Lung (tissue), 12 donors: ENCODE data around the gene CDH4. TPM values are rescaled to one million over a fixed set of nuclear protein-coding genes. Genes with fewer than 3 reads are reported as not detected.

Experiments
- ATAC-seq: fragments of 200-7000 bp; cut with Tn5 transposase; one replicate; pipeline ENCODE4 v1.9.1; 2020; ENCODE audit warnings: moderate number of reproducible peaks; ENCODE audit not compliant: insufficient read depth, low FRiP score
- DNase-seq, 3 donors: peaks; one replicate each; pipeline ENCODE4 v3.0.0-alpha.2; 2013 to 2017
- H3K27ac ChIP-seq, 2 donors: one replicate each; pipeline ENCODE4 v1.5.1; 2013; ENCODE audit warnings: mild to moderate bottlenecking in 2 of 2, moderate library complexity in 2 of 2, control low read depth in 1 of 2, inconsistent platforms in 1 of 2, low read depth in 1 of 2, low read length in 1 of 2
- H3K27me3 ChIP-seq, 3 donors: one replicate each; pipeline ENCODE4 v1.5.1; 2013; ENCODE audit warnings: low read length in 2 of 3; ENCODE audit not compliant: control insufficient read depth in 3 of 3, insufficient read depth in 3 of 3
- H3K36me3 ChIP-seq, 4 donors: one replicate each; pipeline ENCODE4 v1.5.1; 2013; ENCODE audit warnings: low read length in 4 of 4, mild to moderate bottlenecking in 1 of 4, moderate library complexity in 1 of 4; ENCODE audit not compliant: control insufficient read depth in 4 of 4, insufficient read depth in 4 of 4
- H3K4me1 ChIP-seq, 5 donors: one replicate each; pipeline ENCODE4 v1.5.1; 2013; ENCODE audit warnings: low read length in 5 of 5, mild to moderate bottlenecking in 2 of 5, moderate library complexity in 1 of 5; ENCODE audit not compliant: control insufficient read depth in 5 of 5, insufficient read depth in 5 of 5
- H3K4me3 ChIP-seq: one replicate; pipeline ENCODE4 v1.5.1; 2013; ENCODE audit warnings: mild to moderate bottlenecking, control low read depth, moderate library complexity
- H3K9ac ChIP-seq, 2 donors: one replicate each; pipeline ENCODE4 v1.5.1; 2013; ENCODE audit warnings: low read length in 2 of 2, control low read depth in 1 of 2; ENCODE audit not compliant: insufficient read depth in 1 of 2
- H3K9me3 ChIP-seq, 4 donors: one replicate each; pipeline ENCODE4 v1.5.1; 2013; ENCODE audit warnings: low read length in 3 of 4, mild to moderate bottlenecking in 1 of 4, moderate library complexity in 1 of 4; ENCODE audit not compliant: control insufficient read depth in 4 of 4, insufficient read depth in 3 of 4
- WGBS, 2 donors: extraction: QIAGEN DNeasy Blood & Tissue Kit; methylation state at CpG; one replicate each; pipeline ENCODE4 v1.1.7; 2013; 5-methylcytosine and 5-hydroxymethylcytosine counted together
- polyA plus RNA-seq, 2 donors: library from polyadenylated mRNA; stranded (reverse); fragments of 200-250 nt; gene quantifications; one replicate each; pipeline ENCODE4 v1.2.1, GENCODE V29; 2013
- total RNA-seq, 2 donors: library from RNA; depleted of rRNA in 1 of 2; stranded (reverse); fragments of >200 nt in 1 of 2; gene quantifications; one replicate each; pipeline ENCODE4 v1.2.1, GENCODE V29; 2014 to 2021
- TF ChIP-seq, protein P1 (sequence below): IDR thresholded peaks from 2 replicates; pipeline ENCODE4 v1.5.1; 2012; ENCODE audit warnings: mild to moderate bottlenecking; ENCODE audit errors: control extremely low read depth, extremely low read depth
- donor health status: control.
- donor health status: control.
- donor health status: Bipolar disorder and iron deficiency.
- donor health status: healthy.
- donor health status: DM: yes; HTN: yes; CAD: no.

The CDH4 gene
- total and polyA plus RNA-seq, 4 donors = 0.10 to 2.1 (median 0.34) TPM

DNA sequence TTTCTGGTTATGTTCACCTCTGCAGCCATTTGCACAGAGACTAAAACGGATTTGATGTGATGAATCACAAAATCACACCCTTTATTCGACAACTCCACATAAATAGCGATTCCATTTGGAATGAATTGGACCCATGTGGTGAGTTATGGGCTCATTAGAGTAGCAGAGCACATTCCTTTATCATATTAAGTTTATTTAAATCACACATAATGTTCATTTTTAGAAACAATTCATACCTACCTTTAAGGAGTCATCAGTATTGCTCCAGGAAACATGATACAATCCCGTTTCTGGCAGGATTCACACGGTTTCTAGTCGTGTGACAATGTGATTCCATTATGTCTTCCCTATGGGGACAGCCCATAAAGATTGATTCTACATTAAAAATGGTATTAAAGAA, 303.5 kb downstream of the CDH4 start:
- DNase-seq (no peak), ATAC-seq (no peak)
- WGBS, 2 donors = 78 to 88% methylated on average over 6 of the region's 6 CpGs
- no peaks in the 10 kb centered on the region for H3K36me3 ChIP-seq
- peaks cover 0 to 2% (median 0%) of the 10 kb centered on the region in 4 donors for H3K9me3 ChIP-seq
- TF ChIP-seq, protein P1, sequence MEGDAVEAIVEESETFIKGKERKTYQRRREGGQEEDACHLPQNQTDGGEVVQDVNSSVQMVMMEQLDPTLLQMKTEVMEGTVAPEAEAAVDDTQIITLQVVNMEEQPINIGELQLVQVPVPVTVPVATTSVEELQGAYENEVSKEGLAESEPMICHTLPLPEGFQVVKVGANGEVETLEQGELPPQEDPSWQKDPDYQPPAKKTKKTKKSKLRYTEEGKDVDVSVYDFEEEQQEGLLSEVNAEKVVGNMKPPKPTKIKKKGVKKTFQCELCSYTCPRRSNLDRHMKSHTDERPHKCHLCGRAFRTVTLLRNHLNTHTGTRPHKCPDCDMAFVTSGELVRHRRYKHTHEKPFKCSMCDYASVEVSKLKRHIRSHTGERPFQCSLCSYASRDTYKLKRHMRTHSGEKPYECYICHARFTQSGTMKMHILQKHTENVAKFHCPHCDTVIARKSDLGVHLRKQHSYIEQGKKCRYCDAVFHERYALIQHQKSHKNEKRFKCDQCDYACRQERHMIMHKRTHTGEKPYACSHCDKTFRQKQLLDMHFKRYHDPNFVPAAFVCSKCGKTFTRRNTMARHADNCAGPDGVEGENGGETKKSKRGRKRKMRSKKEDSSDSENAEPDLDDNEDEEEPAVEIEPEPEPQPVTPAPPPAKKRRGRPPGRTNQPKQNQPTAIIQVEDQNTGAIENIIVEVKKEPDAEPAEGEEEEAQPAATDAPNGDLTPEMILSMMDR = no peak
- no peak overlapping the region for H3K27ac ChIP-seq
- H3K9ac ChIP-seq = no peak overlapping the region
- no peak overlapping the region for H3K4me3 ChIP-seq
- peaks cover 0 to 12% (median 0%) of the 10 kb centered on the region in 3 donors for H3K27me3 ChIP-seq
- no peaks in the 10 kb centered on the region for H3K4me1 ChIP-seq

DNA sequence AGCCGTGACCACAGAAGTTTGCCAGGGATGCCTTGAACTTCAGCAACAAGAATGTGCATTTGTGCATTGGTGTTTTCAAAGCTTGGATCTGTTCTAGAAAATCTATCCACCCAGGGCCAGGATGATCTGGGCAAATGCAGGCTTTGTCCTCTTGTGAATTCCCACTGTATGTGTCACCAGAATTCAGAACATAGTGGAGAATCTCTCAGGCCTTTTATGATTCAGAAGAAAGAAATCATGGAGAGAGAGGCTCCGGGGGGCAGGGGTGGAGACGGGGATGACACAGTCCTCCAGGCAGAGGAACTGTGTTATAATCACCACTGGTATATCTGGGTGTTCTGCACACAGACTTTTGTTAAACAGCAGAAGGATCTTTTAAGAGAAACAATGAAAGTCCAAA, 304.1 kb downstream of the CDH4 start:
- TF ChIP-seq, protein P1 = no peak
- no peak for ATAC-seq
- H3K27ac ChIP-seq = no peak overlapping the region
- H3K4me3 ChIP-seq = no peak overlapping the region
- no peak overlapping the region for H3K9ac ChIP-seq
- DNase-seq = no peak
- WGBS, 2 donors = 83 to 91% methylated on average over 3 of the region's 3 CpGs
- peaks cover 0 to 2% (median 0%) of the 10 kb centered on the region in 4 donors for H3K9me3 ChIP-seq
- H3K36me3 ChIP-seq = no peaks in the 10 kb centered on the region
- no peaks in the 10 kb centered on the region for H3K4me1 ChIP-seq
- H3K27me3 ChIP-seq = peaks cover 0 to 12% (median 0%) of the 10 kb centered on the region in 3 donors

DNA sequence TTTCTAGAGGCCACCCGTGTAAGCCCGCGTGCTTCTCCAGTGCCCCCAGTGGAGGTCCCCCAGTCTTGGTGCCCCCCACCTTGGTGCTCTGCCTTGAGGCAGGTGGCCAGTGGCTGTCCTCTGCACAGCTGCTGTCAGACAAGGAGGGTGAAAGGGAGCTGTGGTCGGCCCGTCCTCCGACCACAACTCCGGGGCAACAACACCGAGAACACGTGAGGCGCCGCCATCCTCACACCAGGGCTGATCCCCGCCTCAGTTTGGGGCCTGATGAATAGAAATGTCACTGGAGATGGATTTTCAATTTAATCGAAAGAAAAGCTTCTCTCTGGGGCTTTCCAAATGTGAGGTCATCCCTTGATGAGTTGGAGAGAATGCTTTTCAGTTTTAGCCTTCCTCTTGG, 304.6 kb downstream of the CDH4 start:
- ATAC-seq (no peak), DNase-seq (no peak)
- Histone ChIP-seq H3K27ac (no peak overlapping the region), H3K4me3 (no peak overlapping the region), H3K4me1 (no peaks in the 10 kb centered on the region), H3K9ac (no peak overlapping the region), H3K9me3 (peaks cover 0 to 2% (median 0%) of the 10 kb centered on the region in 4 donors), H3K27me3 (peaks cover 0 to 12% (median 0%) of the 10 kb centered on the region in 3 donors), H3K36me3 (no peaks in the 10 kb centered on the region)
- TF ChIP-seq, protein P1 = no peak
- WGBS, 2 donors = 93 to 95% methylated on average over 13 of the region's 13 CpGs

- H3K27me3 ChIP-seq = peaks cover 0 to 12% (median 0%) of the 10 kb centered on the region in 3 donors
- TF ChIP-seq, protein P1 = no peak
- WGBS, 2 donors = 92 to 94% methylated on average over 17 of the region's 17 CpGs
- no peak for ATAC-seq
- H3K4me1 ChIP-seq = no peaks in the 10 kb centered on the region
- H3K4me3 ChIP-seq = no peak overlapping the region
- peaks cover 0 to 2% (median 0%) of the 10 kb centered on the region in 4 donors for H3K9me3 ChIP-seq
- no peaks in the 10 kb centered on the region for H3K36me3 ChIP-seq
- DNase-seq = no peak
- no peak overlapping the region for H3K9ac ChIP-seq
- no peak overlapping the region for H3K27ac ChIP-seq
Observed at GRCh38 chr20:61557621-61558020, 305.6 kb downstream of the CDH4 start.
